ENCODE results near the gene UQCR11.

DNA sequence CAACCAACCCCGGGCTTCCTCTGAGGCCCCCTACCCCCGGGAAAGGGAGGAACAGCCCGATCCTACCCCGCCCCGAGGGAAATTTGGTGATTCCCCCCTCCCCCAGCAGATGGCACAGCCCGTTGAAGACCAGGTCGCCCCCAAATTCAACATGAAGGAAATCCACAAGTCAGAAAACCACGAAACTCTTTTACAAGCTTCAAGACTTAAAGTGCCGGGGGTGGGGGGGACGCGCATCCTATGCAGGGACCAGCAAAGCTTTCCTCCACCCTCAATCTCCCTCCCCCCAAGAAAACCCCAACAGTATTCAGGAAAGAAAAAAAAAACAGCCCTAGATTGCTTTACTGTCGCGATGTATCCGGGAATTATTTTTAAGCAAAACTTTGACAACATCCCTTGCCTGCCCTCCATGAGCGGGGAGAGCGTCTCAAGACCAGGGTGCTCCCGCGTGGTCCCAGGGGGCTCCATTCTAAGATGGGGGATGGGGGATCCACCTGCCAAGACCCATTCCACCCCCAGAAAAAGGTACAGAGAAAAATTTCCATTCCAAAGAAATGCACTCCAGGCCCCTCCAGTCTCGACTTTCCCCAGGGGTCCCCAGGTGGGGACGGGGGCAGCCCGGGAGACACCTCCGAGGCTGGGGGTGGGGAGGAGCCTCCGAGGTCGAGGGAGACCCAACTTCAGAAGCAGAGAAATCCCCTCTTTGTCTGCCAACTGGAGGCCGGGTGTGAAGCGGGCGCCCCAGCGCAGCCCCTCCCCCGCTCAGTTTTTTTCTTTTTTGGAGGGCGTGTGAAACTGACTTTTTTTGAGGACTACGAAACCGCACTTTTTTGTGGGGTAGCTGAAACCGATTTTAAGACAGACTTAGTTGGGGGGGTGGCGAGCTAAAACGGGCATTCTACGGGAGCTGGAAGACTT lies 45.6 kb upstream of the UQCR11 start:
- TF ChIP-seq, protein P1, sequence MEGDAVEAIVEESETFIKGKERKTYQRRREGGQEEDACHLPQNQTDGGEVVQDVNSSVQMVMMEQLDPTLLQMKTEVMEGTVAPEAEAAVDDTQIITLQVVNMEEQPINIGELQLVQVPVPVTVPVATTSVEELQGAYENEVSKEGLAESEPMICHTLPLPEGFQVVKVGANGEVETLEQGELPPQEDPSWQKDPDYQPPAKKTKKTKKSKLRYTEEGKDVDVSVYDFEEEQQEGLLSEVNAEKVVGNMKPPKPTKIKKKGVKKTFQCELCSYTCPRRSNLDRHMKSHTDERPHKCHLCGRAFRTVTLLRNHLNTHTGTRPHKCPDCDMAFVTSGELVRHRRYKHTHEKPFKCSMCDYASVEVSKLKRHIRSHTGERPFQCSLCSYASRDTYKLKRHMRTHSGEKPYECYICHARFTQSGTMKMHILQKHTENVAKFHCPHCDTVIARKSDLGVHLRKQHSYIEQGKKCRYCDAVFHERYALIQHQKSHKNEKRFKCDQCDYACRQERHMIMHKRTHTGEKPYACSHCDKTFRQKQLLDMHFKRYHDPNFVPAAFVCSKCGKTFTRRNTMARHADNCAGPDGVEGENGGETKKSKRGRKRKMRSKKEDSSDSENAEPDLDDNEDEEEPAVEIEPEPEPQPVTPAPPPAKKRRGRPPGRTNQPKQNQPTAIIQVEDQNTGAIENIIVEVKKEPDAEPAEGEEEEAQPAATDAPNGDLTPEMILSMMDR (conservative IDR thresholded peaks at IDR 0.05 in 1 of 2, IDR thresholded peaks at IDR 0.05 in 1 of 2; ENCODE audit: extremely low read depth in 1 of 2, insufficient read depth in 1 of 2, low read depth in 1 of 2, low read length in 2 of 2) = no peak
- no peak for TF ChIP-seq EZH2 (IDR thresholded peaks at IDR 0.05; ENCODE audit: borderline replicate concordance, low read length)

All from mammary epithelial cell (primary cell).